Caco-2 (cell line): Measurements from ENCODE around the gene NEXMIF. TPM values are rescaled to one million over a fixed set of nuclear protein-coding genes. Genes with fewer than 3 reads are reported as not detected.

Experiments
- BruUV-seq: library from RNA; stranded (reverse); fragments of 400-500 nt; replicated peaks from 2 replicates; lab custom pipeline; 2021; lab: Mats Ljungman, UMichigan
- CTCF ChIA-PET: fragments of 300-600 bp; sonication (Branson Sonifier 250); formaldehyde crosslinking; loops from one replicate; lab custom pipeline; 2022; ENCODE audit warnings: antibody characterized with exemption; lab: Charles Lee
- POLR2A ChIA-PET: fragments of 300-600 bp; sonication (Branson Sonifier 250); formaldehyde crosslinking; loops from one replicate; lab custom pipeline; 2022; ENCODE audit warnings: antibody characterized with exemption; lab: Charles Lee
- DNase-seq, 2 experiments: peaks; one replicate each; pipeline versions ENCODE4 v3.0.0 to v3.0.0-alpha.2; 2020 to 2022
- H3K27me3 ChIP-seq: replicated peaks from 2 replicates; pipeline ENCODE4 v1.6.0; 2011; ENCODE audit warnings: low read length; ENCODE audit not compliant: control insufficient read depth, insufficient read depth
- H3K36me3 ChIP-seq: 2 replicates; pipeline ENCODE4 v1.5.1; 2011; ENCODE audit warnings: low read length; ENCODE audit not compliant: control insufficient read depth, insufficient read depth
- H3K4me1 ChIP-seq: fragments of 250-450 bp; sonication (Bioruptor Pico); 2 replicates; pipeline ENCODE4 v1.5.1; 2020; ENCODE audit warnings: mild to moderate bottlenecking
- H3K4me3 ChIP-seq: 2 replicates; pipeline ENCODE4 v1.5.1; 2011; ENCODE audit warnings: low read depth, mild to moderate bottlenecking, control low read depth, low read length
- H3K9me3 ChIP-seq: fragments of 250-450 bp; sonication (Bioruptor Pico); 2 replicates; pipeline ENCODE4 v1.5.1; 2020; ENCODE audit warnings: mild to moderate bottlenecking, moderate library complexity
- H3K27ac Mint-ChIP-seq: one replicate; pipeline ENCODE4 v1.8.0; 2022; ENCODE audit warnings: mixed read lengths; ENCODE audit not compliant: unreplicated experiment
- H3K27me3 Mint-ChIP-seq: one replicate; pipeline ENCODE4 v1.8.0; 2022; ENCODE audit warnings: mixed read lengths; ENCODE audit not compliant: insufficient read depth, unreplicated experiment
- H3K36me3 Mint-ChIP-seq: one replicate; pipeline ENCODE4 v1.8.0; 2022; ENCODE audit warnings: mild to moderate bottlenecking, mixed read lengths; ENCODE audit not compliant: insufficient read depth, unreplicated experiment
- H3K4me1 Mint-ChIP-seq: one replicate; pipeline ENCODE4 v1.8.0; 2022; ENCODE audit warnings: low read depth, mixed read lengths; ENCODE audit not compliant: unreplicated experiment
- H3K4me3 Mint-ChIP-seq: one replicate; pipeline ENCODE4 v1.8.0; 2022; ENCODE audit warnings: mild to moderate bottlenecking, moderate library complexity, mixed read lengths; ENCODE audit not compliant: unreplicated experiment
- H3K9me3 Mint-ChIP-seq: one replicate; pipeline ENCODE4 v1.8.0; 2022; ENCODE audit warnings: mixed read lengths; ENCODE audit not compliant: unreplicated experiment
- intact Hi-C: fragments of 100-400 bp; cut with micrococcal nuclease; formaldehyde crosslinking; loops from one replicate; pipeline ENCODE4 v1.10.0; 2022; ENCODE audit not compliant: unreplicated experiment
- total RNA-seq: library from RNA; stranded (reverse); gene quantifications from 2 replicates; pipeline ENCODE4 v1.2.3, GENCODE V29; 2022
- TF ChIP-seq, protein P1 (sequence below), 2 experiments: fragments of 200-600 bp in 1 of 2; IDR thresholded peaks; 1 replicate in 1 of 2; 2 replicates in 1 of 2; pipeline versions ENCODE4 v1.5.1 to v1.8.0; 2011 to 2022; ENCODE audit warnings: antibody characterized with exemption in 1 of 2, control low read depth in 1 of 2, inconsistent platforms in 1 of 2, low read depth in 1 of 2, low read length in 1 of 2, mild to moderate bottlenecking in 1 of 2, moderate library complexity in 1 of 2; ENCODE audit not compliant: insufficient read depth in 1 of 2, severe bottlenecking in 1 of 2, unreplicated experiment in 1 of 2

Gene NEXMIF
- total RNA-seq, 1 experiment from 2014 or later = not detected

DNA sequence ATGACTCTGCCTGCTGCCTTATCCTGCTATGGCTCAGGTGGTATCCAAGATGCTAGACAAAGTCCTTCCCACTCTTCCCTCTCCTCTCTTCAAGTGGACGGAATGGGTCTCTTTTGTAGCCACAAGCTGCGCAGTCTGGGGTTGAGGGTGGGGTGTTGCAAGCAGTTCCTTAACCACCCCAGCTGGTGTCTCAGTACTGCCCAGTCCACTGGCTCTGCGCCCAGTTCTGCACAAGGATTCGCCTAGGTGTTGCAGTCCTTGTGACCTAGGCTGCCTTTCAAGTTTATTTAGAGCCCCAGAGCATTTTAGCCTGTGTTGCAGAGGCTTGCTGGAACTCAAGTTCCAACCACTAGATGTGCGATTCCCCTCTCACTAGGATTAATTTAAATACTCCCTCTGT lies 120.7 kb downstream of the NEXMIF start:
- CTCF ChIA-PET = no interaction called here
- Mint-ChIP-seq H3K27ac (no peak overlapping the region), H3K27me3 (no peaks in the 10 kb centered on the region), H3K4me3 (no peak overlapping the region), H3K4me1 (no peaks in the 10 kb centered on the region), H3K9me3 (no peaks in the 10 kb centered on the region), H3K36me3 (no peaks in the 10 kb centered on the region)
- Histone ChIP-seq H3K4me1 (no peaks in the 10 kb centered on the region), H3K9me3 (no peaks in the 10 kb centered on the region), H3K36me3 (no peaks in the 10 kb centered on the region), H3K4me3 (no peak overlapping the region), H3K27me3 (no peaks in the 10 kb centered on the region)
- no peak for DNase-seq
- POLR2A ChIA-PET = no interaction called here
- no TSS peak for BruUV-seq
- TF ChIP-seq, protein P1, sequence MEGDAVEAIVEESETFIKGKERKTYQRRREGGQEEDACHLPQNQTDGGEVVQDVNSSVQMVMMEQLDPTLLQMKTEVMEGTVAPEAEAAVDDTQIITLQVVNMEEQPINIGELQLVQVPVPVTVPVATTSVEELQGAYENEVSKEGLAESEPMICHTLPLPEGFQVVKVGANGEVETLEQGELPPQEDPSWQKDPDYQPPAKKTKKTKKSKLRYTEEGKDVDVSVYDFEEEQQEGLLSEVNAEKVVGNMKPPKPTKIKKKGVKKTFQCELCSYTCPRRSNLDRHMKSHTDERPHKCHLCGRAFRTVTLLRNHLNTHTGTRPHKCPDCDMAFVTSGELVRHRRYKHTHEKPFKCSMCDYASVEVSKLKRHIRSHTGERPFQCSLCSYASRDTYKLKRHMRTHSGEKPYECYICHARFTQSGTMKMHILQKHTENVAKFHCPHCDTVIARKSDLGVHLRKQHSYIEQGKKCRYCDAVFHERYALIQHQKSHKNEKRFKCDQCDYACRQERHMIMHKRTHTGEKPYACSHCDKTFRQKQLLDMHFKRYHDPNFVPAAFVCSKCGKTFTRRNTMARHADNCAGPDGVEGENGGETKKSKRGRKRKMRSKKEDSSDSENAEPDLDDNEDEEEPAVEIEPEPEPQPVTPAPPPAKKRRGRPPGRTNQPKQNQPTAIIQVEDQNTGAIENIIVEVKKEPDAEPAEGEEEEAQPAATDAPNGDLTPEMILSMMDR (IDR thresholded peaks at IDR 0.05; ENCODE audit: insufficient read depth in 1 of 2, low read depth in 1 of 2, low read length in 1 of 2, severe bottlenecking in 1 of 2, unreplicated experiment in 1 of 2) = no peak
- intact Hi-C loops = no loop called here

DNA sequence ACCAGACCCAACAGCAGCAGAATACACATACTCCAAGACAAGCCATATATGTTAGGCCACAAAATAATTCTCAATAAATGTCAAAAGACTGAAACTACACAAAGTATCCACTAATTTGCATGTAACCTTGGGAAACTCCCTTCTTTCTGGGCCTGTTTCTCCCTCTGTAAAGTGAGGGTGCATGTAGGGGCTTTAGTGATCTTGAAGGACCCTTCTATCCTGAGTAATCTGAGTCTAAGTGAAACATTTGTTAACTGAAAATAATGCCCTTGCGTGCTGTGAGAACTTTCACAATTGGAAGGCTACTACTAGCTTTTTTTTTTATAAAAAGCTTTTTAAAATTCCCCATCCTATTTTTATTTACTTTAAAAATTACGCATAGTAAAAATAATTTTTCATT lies 125.2 kb downstream of the NEXMIF start:
- no peaks in the 10 kb centered on the region for H3K36me3 Mint-ChIP-seq
- Histone ChIP-seq H3K27me3 (no peaks in the 10 kb centered on the region), H3K9me3 (no peaks in the 10 kb centered on the region), H3K4me3 (no peak overlapping the region), H3K36me3 (no peaks in the 10 kb centered on the region), H3K4me1 (no peaks in the 10 kb centered on the region)
- BruUV-seq = no TSS peak
- ChIA-PET CTCF (no interaction called here), POLR2A (no interaction called here)
- no peaks in the 10 kb centered on the region for H3K4me1 Mint-ChIP-seq
- no peak for DNase-seq
- intact Hi-C loops = no loop called here
- no peaks in the 10 kb centered on the region for H3K9me3 Mint-ChIP-seq
- no peak overlapping the region for H3K4me3 Mint-ChIP-seq
- no peak overlapping the region for H3K27ac Mint-ChIP-seq
- no peaks in the 10 kb centered on the region for H3K27me3 Mint-ChIP-seq
- TF ChIP-seq, protein P1 (IDR thresholded peaks at IDR 0.05; ENCODE audit: insufficient read depth in 1 of 2, low read depth in 1 of 2, low read length in 1 of 2, severe bottlenecking in 1 of 2, unreplicated experiment in 1 of 2) = no peak

DNA sequence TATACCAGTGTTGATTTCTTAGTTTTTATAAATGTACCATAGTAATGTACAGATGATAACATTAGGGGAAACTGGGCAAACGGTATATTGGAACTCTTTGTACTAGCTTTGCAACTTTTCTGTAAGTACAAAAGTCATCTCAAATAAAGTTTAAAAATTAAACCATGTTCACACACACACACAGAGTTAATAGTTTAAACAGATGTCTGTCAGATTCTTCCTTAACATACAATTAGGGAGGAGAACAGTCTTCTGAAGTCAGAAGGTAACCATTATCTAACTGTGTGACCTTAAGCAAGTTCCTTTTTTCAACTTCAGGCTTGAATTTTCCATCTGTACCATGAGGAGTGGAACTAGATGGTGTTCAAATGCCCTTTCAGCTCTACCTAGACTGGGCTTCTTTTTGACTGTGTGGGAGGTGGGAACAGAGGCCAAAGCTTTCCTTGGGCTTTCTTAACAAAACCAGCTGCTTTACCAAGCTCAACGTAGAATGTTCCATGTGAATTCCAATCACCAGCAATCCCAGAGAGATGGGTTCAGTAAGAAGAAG lies 127.8 kb downstream of the NEXMIF start:
- Histone ChIP-seq H3K4me3 (no peak overlapping the region), H3K36me3 (no peaks in the 10 kb centered on the region), H3K4me1 (no peaks in the 10 kb centered on the region), H3K9me3 (no peaks in the 10 kb centered on the region), H3K27me3 (no peaks in the 10 kb centered on the region)
- intact Hi-C loops = no loop called here
- ChIA-PET CTCF (no interaction called here), POLR2A (no interaction called here)
- no TSS peak for BruUV-seq
- Mint-ChIP-seq H3K27me3 (no peaks in the 10 kb centered on the region), H3K36me3 (no peaks in the 10 kb centered on the region), H3K27ac (no peak overlapping the region), H3K9me3 (no peaks in the 10 kb centered on the region), H3K4me3 (no peak overlapping the region), H3K4me1 (no peaks in the 10 kb centered on the region)
- TF ChIP-seq, protein P1 (IDR thresholded peaks at IDR 0.05; ENCODE audit: insufficient read depth in 1 of 2, low read depth in 1 of 2, low read length in 1 of 2, severe bottlenecking in 1 of 2, unreplicated experiment in 1 of 2) = no peak
- DNase-seq = no peak
